ENCODE data around the gene CERK. TPM values are rescaled to one million over a fixed set of nuclear protein-coding genes. Genes with fewer than 3 reads are reported as not detected.

CERK gene
- total RNA-seq, 4 donors from 2014 or later, result 14.6 to 34.0 (median 26.6) TPM

DNA sequence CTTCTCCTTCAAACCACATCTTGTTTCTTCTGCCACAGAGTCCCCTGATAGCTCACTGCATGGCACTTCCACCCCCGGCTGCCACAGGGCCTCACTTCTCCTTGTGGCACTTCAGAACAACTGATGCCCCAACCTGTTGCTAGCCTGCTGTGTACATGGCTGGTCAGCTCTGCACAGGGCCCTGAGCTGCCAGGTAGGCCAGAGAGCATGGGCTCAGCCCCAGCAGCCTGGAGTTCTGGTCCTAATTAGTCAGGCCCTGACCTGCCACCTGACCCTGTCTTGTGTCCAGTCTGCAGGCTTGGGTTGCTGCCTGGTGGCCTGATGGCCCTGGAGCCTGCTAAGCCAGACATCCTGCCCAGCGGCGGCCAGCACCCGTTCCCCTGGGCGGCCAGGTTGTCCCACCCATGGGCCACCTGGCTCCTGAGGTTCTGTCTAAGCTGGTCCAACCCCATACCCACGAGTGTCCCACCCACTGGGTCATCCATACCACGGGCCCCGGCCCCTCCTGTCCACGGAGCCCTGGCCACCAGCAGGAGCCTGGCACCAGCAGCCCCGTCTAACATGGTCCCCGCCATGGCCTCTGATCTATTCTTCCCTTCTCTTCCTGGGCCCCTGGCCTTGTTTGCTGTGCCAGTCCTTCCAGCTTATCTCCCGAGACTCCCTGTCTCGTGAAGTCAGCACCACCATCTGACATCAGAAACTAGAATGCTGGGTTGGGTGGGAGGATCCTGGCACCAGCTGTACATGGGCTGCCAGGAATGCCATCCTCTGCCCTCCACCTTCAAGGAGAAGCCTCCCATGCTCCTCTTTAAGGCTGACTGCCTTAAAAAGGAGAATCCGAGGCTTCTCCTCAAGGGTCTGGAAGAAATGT is 3.1 kb upstream of the CERK start:
- 88 to 94% methylated on average over 11 of the region's 14 CpGs for WGBS, 2 donors
- Histone ChIP-seq H3K36me3 (no peaks in the 10 kb centered on the region), H3K4me1 (peaks cover 23 to 37% (median 27%) of the 10 kb centered on the region in 3 donors), H3K27ac (no peak overlapping the region), H3K9me3 (no peaks in the 10 kb centered on the region), H3K27me3 (no peaks in the 10 kb centered on the region), H3K4me3 (no peak overlapping the region)
- no peak for DNase-seq
- TF ChIP-seq, protein P1, sequence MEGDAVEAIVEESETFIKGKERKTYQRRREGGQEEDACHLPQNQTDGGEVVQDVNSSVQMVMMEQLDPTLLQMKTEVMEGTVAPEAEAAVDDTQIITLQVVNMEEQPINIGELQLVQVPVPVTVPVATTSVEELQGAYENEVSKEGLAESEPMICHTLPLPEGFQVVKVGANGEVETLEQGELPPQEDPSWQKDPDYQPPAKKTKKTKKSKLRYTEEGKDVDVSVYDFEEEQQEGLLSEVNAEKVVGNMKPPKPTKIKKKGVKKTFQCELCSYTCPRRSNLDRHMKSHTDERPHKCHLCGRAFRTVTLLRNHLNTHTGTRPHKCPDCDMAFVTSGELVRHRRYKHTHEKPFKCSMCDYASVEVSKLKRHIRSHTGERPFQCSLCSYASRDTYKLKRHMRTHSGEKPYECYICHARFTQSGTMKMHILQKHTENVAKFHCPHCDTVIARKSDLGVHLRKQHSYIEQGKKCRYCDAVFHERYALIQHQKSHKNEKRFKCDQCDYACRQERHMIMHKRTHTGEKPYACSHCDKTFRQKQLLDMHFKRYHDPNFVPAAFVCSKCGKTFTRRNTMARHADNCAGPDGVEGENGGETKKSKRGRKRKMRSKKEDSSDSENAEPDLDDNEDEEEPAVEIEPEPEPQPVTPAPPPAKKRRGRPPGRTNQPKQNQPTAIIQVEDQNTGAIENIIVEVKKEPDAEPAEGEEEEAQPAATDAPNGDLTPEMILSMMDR (IDR thresholded peaks at IDR 0.05), result no peak
- no peak for TF ChIP-seq POLR2A (IDR thresholded peaks at IDR 0.05)
- intact Hi-C loops (cut with DNase I), result no loop called here

DNA sequence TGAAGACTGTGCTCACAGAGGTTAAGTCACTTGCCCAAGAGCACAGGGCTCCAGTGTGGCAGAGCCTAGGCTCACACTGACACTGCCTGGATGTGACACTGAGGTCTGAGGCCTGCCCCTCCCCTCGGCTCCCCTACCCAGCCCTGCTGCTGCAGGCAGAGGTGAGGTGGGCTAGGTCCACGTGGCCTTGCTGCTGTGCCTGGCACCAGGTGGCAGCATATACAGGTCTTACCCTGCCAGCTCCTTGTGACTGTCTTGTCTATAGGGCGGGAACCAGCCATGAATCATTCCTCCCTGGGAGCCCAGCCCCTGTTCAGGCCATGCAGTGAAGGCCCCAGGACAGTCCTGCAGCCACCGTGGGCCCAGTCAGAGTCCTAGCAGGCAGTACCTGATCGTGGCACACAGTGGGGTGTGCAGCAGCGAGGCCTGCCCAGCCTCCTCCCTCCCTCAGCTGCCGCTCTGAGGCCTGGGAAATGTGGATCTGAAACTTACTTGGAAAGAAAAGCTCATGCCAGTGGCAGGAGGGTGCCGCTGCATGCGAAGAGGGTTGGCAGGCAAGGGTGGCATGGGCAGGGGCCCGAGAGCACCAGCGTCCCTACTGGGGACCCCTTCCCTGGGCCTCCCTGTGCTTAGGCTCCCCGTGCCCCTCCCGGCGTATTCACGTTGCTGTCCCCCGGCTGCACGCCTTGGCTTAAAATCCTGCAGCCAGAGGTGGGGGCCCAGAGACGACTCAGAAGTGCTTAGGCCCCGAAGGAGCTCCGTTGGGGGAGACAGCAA is 1.2 kb upstream of the CERK start:
- 56 to 100% methylated on average over 6 to 16 of the region's 20 CpGs for WGBS, 2 donors
- H3K4me3 ChIP-seq, result peak overlapping the region; percentile 77 to 100 (median 88)

GRCh38 chr22:46738647-46739093 is 618 bp upstream of the CERK start:
- no peaks in the 10 kb centered on the region for H3K27me3 ChIP-seq
- no peaks in the 10 kb centered on the region for H3K36me3 ChIP-seq
- H3K4me1 ChIP-seq, result peaks cover 48 to 61% (median 48%) of the 10 kb centered on the region in 3 donors
- peak overlapping the region; percentile 77 to 100 (median 88) for H3K4me3 ChIP-seq
- WGBS, 2 donors, result 0% methylated on average over 3 of the region's 20 CpGs; no CpG with 5 or more reads in 1 of the 2 donors
- TF ChIP-seq, protein P1 (IDR thresholded peaks at IDR 0.05), result no peak
- TF ChIP-seq POLR2A (IDR thresholded peaks at IDR 0.05), result no peak
- intact Hi-C loops (cut with DNase I), result no loop called here
- H3K27ac ChIP-seq, result peak overlapping the region; percentile 81 to 98 (median 94)
- DNase-seq, result no peak
- H3K9me3 ChIP-seq, result no peaks in the 10 kb centered on the region

More for the DNA sequence above, 1.2 kb upstream of the CERK start:
- DNase-seq, result no peak
- no peaks in the 10 kb centered on the region for H3K27me3 ChIP-seq
- no peaks in the 10 kb centered on the region for H3K9me3 ChIP-seq
- intact Hi-C loops (cut with DNase I), result no loop called here
- TF ChIP-seq, protein P1 (IDR thresholded peaks at IDR 0.05), result peak in 3 of 6 experiments; percentile 36 to 54 (median 47)
- peak in 1 of 4 donors; percentile 28 for TF ChIP-seq POLR2A (IDR thresholded peaks at IDR 0.05)
- H3K4me1 ChIP-seq, result peaks cover 42 to 55% (median 45%) of the 10 kb centered on the region in 3 donors
- H3K36me3 ChIP-seq, result no peaks in the 10 kb centered on the region
- H3K27ac ChIP-seq, result peak overlapping the region; percentile 81 to 98 (median 94)

DNA sequence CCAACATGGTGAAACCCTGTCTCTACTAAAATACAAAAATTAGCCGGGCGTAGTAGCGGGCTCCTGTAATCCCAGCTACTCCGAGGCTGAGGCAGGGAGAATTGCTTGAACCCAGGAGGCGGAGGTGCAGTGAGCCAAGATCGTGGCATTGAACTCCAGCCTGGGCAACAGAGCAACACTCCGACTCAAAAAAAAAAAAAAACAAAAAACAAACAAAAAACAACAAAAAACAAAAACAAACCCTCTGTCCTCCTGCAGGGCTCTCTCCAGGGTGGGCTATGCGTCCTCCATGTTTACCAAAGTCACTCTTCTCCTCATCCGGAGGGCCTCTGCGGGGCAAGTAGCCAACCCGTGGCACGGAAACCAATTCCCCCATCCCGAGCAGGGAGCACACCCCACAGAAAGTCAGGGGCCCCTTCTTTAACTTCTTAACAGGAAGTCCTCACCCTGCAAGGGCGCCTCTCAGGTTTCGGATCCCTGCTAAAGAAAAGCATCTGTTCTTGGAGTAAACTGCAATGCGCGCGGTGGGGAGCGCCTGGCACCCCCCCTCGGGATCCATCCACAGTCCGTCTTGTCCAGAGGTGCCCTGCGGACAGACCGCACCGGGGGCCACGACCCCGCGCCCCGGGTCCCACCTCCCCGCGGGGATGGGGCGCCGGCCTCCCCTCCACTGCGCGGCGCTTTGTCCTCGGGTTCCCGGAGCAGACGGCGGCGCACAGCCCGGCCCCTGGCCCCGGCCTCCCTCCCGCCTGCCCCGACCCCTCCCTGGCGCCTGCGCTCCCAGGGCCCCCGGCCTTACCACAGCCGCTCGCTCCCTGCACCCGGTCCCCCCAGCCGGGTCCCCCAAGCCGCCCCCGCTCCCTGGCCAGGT is 712 bp downstream of the CERK start:
- H3K27me3 ChIP-seq, result no peaks in the 10 kb centered on the region
- TF ChIP-seq, protein P1 (IDR thresholded peaks at IDR 0.05), result no peak
- no peak for TF ChIP-seq POLR2A (IDR thresholded peaks at IDR 0.05)
- DNase-seq, result no peak
- H3K27ac ChIP-seq, result peak overlapping the region; percentile 81 to 98 (median 94)
- no peaks in the 10 kb centered on the region for H3K36me3 ChIP-seq
- H3K4me1 ChIP-seq, result peaks cover 48 to 75% (median 51%) of the 10 kb centered on the region in 3 donors
- no peaks in the 10 kb centered on the region for H3K9me3 ChIP-seq
- 4 to 9% methylated on average over 11 to 15 of the region's 53 CpGs for WGBS, 2 donors
- H3K4me3 ChIP-seq, result peak overlapping the region; percentile 77 to 100 (median 88)
- intact Hi-C loops (cut with DNase I), result no loop called here

Data from esophagus squamous epithelium (tissue), 5 donors.